ENCODE results near the gene NDUFA7.

DNA sequence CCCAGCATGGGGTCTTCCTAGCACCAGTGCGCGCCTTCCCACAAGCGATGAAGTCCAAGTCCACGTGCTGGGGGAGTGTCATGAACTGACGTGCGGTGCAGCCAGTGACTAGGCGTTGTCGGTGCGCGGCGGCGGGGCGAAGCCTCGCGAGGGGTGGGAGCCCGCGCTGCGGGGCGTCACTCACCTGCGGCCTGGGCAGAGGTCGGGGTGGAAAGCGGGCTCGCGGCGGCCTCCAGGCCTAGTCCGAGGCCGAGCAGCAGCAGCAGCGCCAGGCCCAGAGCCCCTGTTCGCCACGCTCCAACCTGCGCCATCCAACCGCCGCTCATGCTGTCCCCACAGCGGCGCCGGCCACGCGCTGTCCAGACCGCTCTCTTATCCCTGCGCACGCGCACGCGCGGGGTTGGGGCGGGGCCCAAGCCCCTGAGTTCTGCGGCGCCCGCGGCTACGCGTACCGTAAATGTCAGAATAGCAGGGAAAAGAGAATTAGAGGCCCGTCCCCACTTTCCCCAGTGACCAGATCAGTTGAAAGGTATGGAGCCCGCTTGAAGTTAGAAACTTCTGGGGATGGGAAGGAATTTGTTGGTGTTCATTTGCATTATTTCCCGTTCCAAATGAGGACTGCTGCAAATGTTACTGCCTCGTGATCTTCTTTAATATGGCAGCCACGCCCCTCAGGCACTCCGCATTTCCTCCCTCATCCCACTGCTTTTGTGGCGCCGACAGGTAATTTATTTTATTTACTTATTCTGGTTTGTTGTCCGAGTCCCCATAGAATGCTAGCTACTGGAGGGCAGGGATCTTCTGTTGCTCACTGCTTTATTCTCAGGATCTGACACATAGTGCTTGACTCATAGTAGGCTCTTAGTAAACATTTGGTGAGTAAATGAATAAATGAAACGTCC lies 13.0 kb downstream of the NDUFA7 start, which contains the start of gene CD320:
- TF ChIP-seq POLR2A (IDR thresholded peaks at IDR 0.05): no peak
- TF ChIP-seq, protein P1, sequence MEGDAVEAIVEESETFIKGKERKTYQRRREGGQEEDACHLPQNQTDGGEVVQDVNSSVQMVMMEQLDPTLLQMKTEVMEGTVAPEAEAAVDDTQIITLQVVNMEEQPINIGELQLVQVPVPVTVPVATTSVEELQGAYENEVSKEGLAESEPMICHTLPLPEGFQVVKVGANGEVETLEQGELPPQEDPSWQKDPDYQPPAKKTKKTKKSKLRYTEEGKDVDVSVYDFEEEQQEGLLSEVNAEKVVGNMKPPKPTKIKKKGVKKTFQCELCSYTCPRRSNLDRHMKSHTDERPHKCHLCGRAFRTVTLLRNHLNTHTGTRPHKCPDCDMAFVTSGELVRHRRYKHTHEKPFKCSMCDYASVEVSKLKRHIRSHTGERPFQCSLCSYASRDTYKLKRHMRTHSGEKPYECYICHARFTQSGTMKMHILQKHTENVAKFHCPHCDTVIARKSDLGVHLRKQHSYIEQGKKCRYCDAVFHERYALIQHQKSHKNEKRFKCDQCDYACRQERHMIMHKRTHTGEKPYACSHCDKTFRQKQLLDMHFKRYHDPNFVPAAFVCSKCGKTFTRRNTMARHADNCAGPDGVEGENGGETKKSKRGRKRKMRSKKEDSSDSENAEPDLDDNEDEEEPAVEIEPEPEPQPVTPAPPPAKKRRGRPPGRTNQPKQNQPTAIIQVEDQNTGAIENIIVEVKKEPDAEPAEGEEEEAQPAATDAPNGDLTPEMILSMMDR (IDR thresholded peaks at IDR 0.05): no peak

All from adrenal gland (tissue), 5 donors.